Peyer's patch (tissue), 4 donors: Measurements from ENCODE around the gene MAGI2.

ENCODE experiments used
- POLR2A ChIP-seq, 2 donors: fragments of 450-650 bp; IDR thresholded peaks; one replicate each; pipeline ENCODE4 v1.5.1; 2017; ENCODE audit warnings: antibody characterized with exemption in 2 of 2, mild to moderate bottlenecking in 2 of 2, moderate library complexity in 2 of 2
- TF ChIP-seq, protein P1 (sequence below), 6 experiments: fragments of 450-650 bp in 4 of 6; fragments of 200-600 bp in 2 of 6; sonication (generic) in 1 of 6; IDR thresholded peaks; one replicate each; pipeline ENCODE4 v1.5.1; 2017 to 2019; ENCODE audit warnings: antibody characterized with exemption in 6 of 6, mild to moderate bottlenecking in 3 of 6, moderate library complexity in 1 of 6

DNA sequence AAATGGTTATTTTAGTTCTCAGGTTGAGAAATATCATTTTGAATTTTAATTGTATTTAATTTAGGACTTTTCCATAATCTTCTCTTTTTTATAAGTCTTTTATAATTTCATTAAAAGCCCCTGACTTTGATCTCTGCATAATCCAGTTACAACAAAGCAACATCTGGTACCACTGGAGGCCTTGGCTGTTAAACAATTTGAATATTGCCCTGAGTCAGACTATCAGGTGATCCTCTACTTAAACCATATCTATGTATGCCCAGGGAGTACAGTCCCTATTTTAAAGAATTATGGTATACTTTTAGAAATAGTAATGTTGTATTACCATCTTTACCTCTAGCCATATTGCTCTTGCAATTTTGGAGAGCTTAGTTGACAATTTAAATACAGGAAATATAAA, 119.1 kb downstream of the MAGI2 start:
- TF ChIP-seq, protein P1, sequence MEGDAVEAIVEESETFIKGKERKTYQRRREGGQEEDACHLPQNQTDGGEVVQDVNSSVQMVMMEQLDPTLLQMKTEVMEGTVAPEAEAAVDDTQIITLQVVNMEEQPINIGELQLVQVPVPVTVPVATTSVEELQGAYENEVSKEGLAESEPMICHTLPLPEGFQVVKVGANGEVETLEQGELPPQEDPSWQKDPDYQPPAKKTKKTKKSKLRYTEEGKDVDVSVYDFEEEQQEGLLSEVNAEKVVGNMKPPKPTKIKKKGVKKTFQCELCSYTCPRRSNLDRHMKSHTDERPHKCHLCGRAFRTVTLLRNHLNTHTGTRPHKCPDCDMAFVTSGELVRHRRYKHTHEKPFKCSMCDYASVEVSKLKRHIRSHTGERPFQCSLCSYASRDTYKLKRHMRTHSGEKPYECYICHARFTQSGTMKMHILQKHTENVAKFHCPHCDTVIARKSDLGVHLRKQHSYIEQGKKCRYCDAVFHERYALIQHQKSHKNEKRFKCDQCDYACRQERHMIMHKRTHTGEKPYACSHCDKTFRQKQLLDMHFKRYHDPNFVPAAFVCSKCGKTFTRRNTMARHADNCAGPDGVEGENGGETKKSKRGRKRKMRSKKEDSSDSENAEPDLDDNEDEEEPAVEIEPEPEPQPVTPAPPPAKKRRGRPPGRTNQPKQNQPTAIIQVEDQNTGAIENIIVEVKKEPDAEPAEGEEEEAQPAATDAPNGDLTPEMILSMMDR (IDR thresholded peaks at IDR 0.05), result no peak
- no peak for TF ChIP-seq POLR2A (IDR thresholded peaks at IDR 0.05)
